K562 (cell line): ENCODE results near the gene PLPPR4. TPM values are rescaled to one million over a fixed set of nuclear protein-coding genes. Genes with fewer than 3 reads are reported as not detected.

ENCODE experiments used
- ATAC-seq: fragments of 200-7000 bp; cut with Tn5 transposase; 3 replicates; pipeline ENCODE4 v1.9.1; 2020; ENCODE audit warnings: moderate library complexity
- BruUV-seq: library from RNA; stranded (reverse); fragments of 400-500 nt; replicated peaks from 2 replicates; lab custom pipeline; 2021; lab: Mats Ljungman, UMichigan
- CTCF ChIA-PET: fragments of 300-600 bp; formaldehyde crosslinking; extraction: SDS; loops from one replicate; lab custom pipeline; 2021; ENCODE audit warnings: low intra/inter-chr PET ratio; lab: Yijun Ruan, JAX
- POLR2A ChIA-PET: fragments of 300-600, 350-650 bp; sonication (Branson Sonifier 250); formaldehyde crosslinking; extraction: SDS; loops from one replicate; lab custom pipeline; 2021; ENCODE audit warnings: antibody characterized with exemption, inconsistent platforms; lab: Yijun Ruan, JAX
- DNase-seq, 4 experiments: peaks; one replicate each; pipeline versions ENCODE4 v3.0.0 to v3.0.0-alpha.2; 2011 to 2018; ENCODE audit warnings: low spot score in 3 of 4, mixed read lengths in 3 of 4; ENCODE audit errors: extremely low read depth in 1 of 4
- FAIRE-seq: peaks from 2 replicates; lab custom pipeline; 2011; peaks lifted over from hg19 to GRCh38; lab: Jason Lieb, UNC
- H2AFZ ChIP-seq: 2 replicates; pipeline ENCODE4 v1.6.0; 2011; ENCODE audit warnings: low read depth, low read length, control low read depth, inconsistent platforms
- H3K27ac ChIP-seq: fragments of 200-600 bp; 3 replicates; pipeline ENCODE4 v1.8.0; 2011; ENCODE audit warnings: low read depth, mild to moderate bottlenecking, control low read depth, inconsistent platforms, low read length, moderate library complexity, mixed read lengths; ENCODE audit errors: extremely low read depth
- H3K27me3 ChIP-seq, 2 experiments: fragments of 300-600 bp in 1 of 2; 2 replicates in 1 of 2; 3 replicates in 1 of 2; pipeline versions ENCODE4 v1.6.0 to v1.8.0; 2011; ENCODE audit warnings: inconsistent platforms in 2 of 2, low read length in 2 of 2, mild to moderate bottlenecking in 1 of 2, mixed read lengths in 1 of 2, moderate library complexity in 1 of 2; ENCODE audit not compliant: control insufficient read depth in 2 of 2, insufficient read depth in 2 of 2
- H3K36me3 ChIP-seq: fragments of 300-600 bp; 3 replicates; pipeline ENCODE4 v1.8.0; 2011; ENCODE audit warnings: mild to moderate bottlenecking, low read length, inconsistent platforms; ENCODE audit not compliant: control insufficient read depth, insufficient read depth
- H3K4me1 ChIP-seq, 2 experiments: fragments of 200-600 bp in 1 of 2; replicated peaks in 1 of 2; 2 replicates in 1 of 2; 3 replicates in 1 of 2; pipeline versions ENCODE4 v1.5.1 to v1.8.0; 2011; ENCODE audit warnings: inconsistent platforms in 2 of 2, low read length in 2 of 2, mild to moderate bottlenecking in 1 of 2, mixed read lengths in 1 of 2, moderate library complexity in 1 of 2; ENCODE audit not compliant: control insufficient read depth in 2 of 2, insufficient read depth in 2 of 2
- H3K4me2 ChIP-seq: 2 replicates; pipeline ENCODE4 v1.6.1; 2011; ENCODE audit warnings: low read length, control low read depth, inconsistent platforms, mixed read lengths; ENCODE audit not compliant: insufficient read depth
- H3K4me3 ChIP-seq: fragments of 200-600 bp; sonication (generic), shearing (Covaris generic); 2 replicates; pipeline ENCODE4 v1.5.1; 2016; ENCODE audit warnings: control low read depth, inconsistent platforms
- H3K79me2 ChIP-seq: fragments of 200-600 bp; 3 replicates; pipeline ENCODE4 v1.8.0; 2011; ENCODE audit warnings: low read length, inconsistent platforms; ENCODE audit not compliant: control insufficient read depth, insufficient read depth
- H3K9ac ChIP-seq, 2 experiments: 2 replicates each; pipeline versions ENCODE4 v1.6.0 to v1.6.1; 2011; ENCODE audit warnings: low read depth in 2 of 2, low read length in 2 of 2, control low read depth in 1 of 2, inconsistent platforms in 1 of 2, mild to moderate bottlenecking in 1 of 2, mixed read lengths in 1 of 2; ENCODE audit not compliant: insufficient read depth in 1 of 2
- H3K9me1 ChIP-seq: one replicate; pipeline ENCODE4 v1.6.0; 2011; ENCODE audit warnings: inconsistent platforms, mild to moderate bottlenecking, low read length, moderate library complexity; ENCODE audit not compliant: control insufficient read depth, insufficient read depth
- H3K9me3 ChIP-seq: replicated peaks from 2 replicates; pipeline ENCODE4 v1.5.1; 2011; ENCODE audit warnings: low read depth, low read length, inconsistent platforms; ENCODE audit not compliant: control insufficient read depth, insufficient read depth
- H4K20me1 ChIP-seq: replicated peaks from 2 replicates; pipeline ENCODE4 v1.6.1; 2011; ENCODE audit warnings: low read length, inconsistent platforms, mixed read lengths; ENCODE audit not compliant: control insufficient read depth, insufficient read depth
- C11orf30 ChIP-seq: fragments of 450-650 bp; IDR thresholded peaks from 2 replicates; pipeline ENCODE4 v1.6.1; 2016; ENCODE audit warnings: low read depth, mild to moderate bottlenecking
- KHSRP ChIP-seq: fragments of 450-650 bp; IDR thresholded peaks from 2 replicates; pipeline ENCODE4 v1.6.1; 2017
- MAFF ChIP-seq: IDR thresholded peaks from 2 replicates; pipeline ENCODE4 v1.6.1; 2012; ENCODE audit warnings: low read length, improper control_type of control experiment
- NFE2 ChIP-seq: IDR thresholded peaks from 2 replicates; pipeline ENCODE4 v1.6.1; 2014; ENCODE audit warnings: antibody characterized with exemption, low read depth
- NRF1 ChIP-seq, 2 experiments: fragments of 450-650 bp; IDR thresholded peaks in 1 of 2; conservative IDR thresholded peaks in 1 of 2; 2 replicates each; pipeline ENCODE4 v1.6.1; 2014; ENCODE audit warnings: mild to moderate bottlenecking in 2 of 2
- WGBS: fragments of 100-300 bp; shearing (Covaris generic); methylation state at CpG from one replicate; pipeline ENCODE4 v1.1.6; 2016; ENCODE audit warnings: low coverage, mixed read lengths; ENCODE audit not compliant: insufficient coverage; ENCODE audit errors: missing lambda C conversion rate; 5-methylcytosine and 5-hydroxymethylcytosine counted together
- in situ Hi-C: fragments of 300-500 bp; cut with MboI; formaldehyde crosslinking; loops from 4 replicates; pipeline ENCODE4 v1.15.0; 2018; ENCODE audit warnings: inconsistent platforms, mixed read lengths
- intact Hi-C: fragments of 100-400 bp; cut with micrococcal nuclease; formaldehyde crosslinking; loops from 2 replicates; pipeline ENCODE4 v1.14.2; 2022
- polyA plus RNA-seq, 8 experiments: library from polyadenylated mRNA; depleted of rRNA in 4 of 8; stranded (reverse) in 5 of 8; unstranded in 3 of 8; fragments of >200 nt; fragmentation: Nextera tagmentation in 2 of 8; fragmentation: Illumina TruSeq in 1 of 8; extraction: Ambion mirVana in 2 of 8; extraction: Trizol in 1 of 8; gene quantifications; 2 replicates each; pipeline versions ENCODE4 v1.2.1 to v1.2.3, GENCODE V29; 2011 to 2014; ENCODE audit warnings: inconsistent platforms in 1 of 8, missing spikeins in 1 of 8
- total RNA-seq, 7 experiments: library from RNA; depleted of rRNA in 6 of 7; stranded (reverse); fragments of >200 nt in 6 of 7; fragmentation: Illumina TruSeq in 2 of 7; extraction: Trizol in 2 of 7; gene quantifications; 2 replicates each; pipeline versions ENCODE4 v1.2.1 to v1.2.3, GENCODE V29; 2011 to 2021; ENCODE audit warnings: low replicate concordance in 1 of 7
- TF ChIP-seq, protein P1 (sequence below): fragments of 450-650 bp; IDR thresholded peaks from 2 replicates; pipeline ENCODE4 v1.6.1; 2016
- TF ChIP-seq, protein P2 (sequence below): IDR thresholded peaks from 3 replicates; pipeline ENCODE4 v1.6.1; 2011; ENCODE audit warnings: borderline replicate concordance, mild to moderate bottlenecking, moderate library complexity; ENCODE audit not compliant: insufficient read length; ENCODE audit errors: extremely low read depth

The PLPPR4 gene
- total and polyA plus RNA-seq, 9 of the 15 experiments (the other 6 are each of a cell fraction or from before 2014, with no cell fraction given): not detected

DNA sequence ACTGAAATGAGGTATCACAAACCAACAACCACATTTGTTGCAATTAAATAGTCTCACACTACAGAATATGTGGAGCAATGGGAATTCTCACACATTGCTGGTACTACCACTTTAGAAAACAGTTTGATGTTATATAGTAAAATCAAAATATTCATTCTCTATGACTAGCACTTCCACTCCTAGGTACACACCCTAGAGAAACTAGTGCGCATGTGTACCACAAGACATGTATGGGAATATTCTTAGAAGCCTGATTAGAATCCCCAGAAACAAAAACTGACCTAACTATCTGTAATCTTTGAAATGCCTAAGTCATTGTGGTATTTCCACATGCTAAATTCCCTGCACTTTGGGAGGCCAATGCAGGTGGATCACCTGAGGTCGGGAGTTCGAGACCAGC, 18.1 kb upstream of the PLPPR4 start:
- POLR2A ChIA-PET: no interaction called here
- FAIRE-seq (no peak), DNase-seq (peak in 1 of 4 experiments; percentile 6), ATAC-seq (no peak; the same call in 2 of the 3 replicates)
- Histone ChIP-seq H3K9me3 (no peaks in the 10 kb centered on the region), H4K20me1 (no peaks in the 10 kb centered on the region), H3K79me2 (no peaks in the 10 kb centered on the region), H3K4me3 (no peak overlapping the region), H3K27me3 (no peaks in the 10 kb centered on the region), H3K4me1 (no peaks in the 10 kb centered on the region), H2AFZ (no peak overlapping the region), H3K9me1 (no peaks in the 10 kb centered on the region), H3K27ac (no peak overlapping the region), H3K4me2 (no peak overlapping the region), H3K36me3 (no peaks in the 10 kb centered on the region), H3K9ac (no peak overlapping the region)
- no peak for TF ChIP-seq KHSRP
- peak; percentile 83 to 85 for TF ChIP-seq NRF1 (conservative IDR thresholded peaks at IDR 0.05 in 1 of 2, IDR thresholded peaks at IDR 0.05 in 1 of 2)
- peak; percentile 72 for TF ChIP-seq NFE2
- TF ChIP-seq, protein P1, sequence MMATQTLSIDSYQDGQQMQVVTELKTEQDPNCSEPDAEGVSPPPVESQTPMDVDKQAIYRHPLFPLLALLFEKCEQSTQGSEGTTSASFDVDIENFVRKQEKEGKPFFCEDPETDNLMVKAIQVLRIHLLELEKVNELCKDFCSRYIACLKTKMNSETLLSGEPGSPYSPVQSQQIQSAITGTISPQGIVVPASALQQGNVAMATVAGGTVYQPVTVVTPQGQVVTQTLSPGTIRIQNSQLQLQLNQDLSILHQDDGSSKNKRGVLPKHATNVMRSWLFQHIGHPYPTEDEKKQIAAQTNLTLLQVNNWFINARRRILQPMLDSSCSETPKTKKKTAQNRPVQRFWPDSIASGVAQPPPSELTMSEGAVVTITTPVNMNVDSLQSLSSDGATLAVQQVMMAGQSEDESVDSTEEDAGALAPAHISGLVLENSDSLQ: no peak
- TF ChIP-seq MAFF: peak; percentile 23; the same call in 1 of the 2 replicates
- peak; percentile 45; the same call in 1 of the 2 replicates for TF ChIP-seq C11orf30
- TF ChIP-seq, protein P2, sequence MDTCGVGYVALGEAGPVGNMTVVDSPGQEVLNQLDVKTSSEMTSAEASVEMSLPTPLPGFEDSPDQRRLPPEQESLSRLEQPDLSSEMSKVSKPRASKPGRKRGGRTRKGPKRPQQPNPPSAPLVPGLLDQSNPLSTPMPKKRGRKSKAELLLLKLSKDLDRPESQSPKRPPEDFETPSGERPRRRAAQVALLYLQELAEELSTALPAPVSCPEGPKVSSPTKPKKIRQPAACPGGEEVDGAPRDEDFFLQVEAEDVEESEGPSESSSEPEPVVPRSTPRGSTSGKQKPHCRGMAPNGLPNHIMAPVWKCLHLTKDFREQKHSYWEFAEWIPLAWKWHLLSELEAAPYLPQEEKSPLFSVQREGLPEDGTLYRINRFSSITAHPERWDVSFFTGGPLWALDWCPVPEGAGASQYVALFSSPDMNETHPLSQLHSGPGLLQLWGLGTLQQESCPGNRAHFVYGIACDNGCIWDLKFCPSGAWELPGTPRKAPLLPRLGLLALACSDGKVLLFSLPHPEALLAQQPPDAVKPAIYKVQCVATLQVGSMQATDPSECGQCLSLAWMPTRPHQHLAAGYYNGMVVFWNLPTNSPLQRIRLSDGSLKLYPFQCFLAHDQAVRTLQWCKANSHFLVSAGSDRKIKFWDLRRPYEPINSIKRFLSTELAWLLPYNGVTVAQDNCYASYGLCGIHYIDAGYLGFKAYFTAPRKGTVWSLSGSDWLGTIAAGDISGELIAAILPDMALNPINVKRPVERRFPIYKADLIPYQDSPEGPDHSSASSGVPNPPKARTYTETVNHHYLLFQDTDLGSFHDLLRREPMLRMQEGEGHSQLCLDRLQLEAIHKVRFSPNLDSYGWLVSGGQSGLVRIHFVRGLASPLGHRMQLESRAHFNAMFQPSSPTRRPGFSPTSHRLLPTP: peak; percentile 24
- intact Hi-C loops (no loop called here), in situ Hi-C loops (no loop called here)
- WGBS: 9% methylated on average over 3 of the region's 3 CpGs
- no TSS peak for BruUV-seq
- CTCF ChIA-PET: no interaction called here
